H1 (cell line): Measurements from ENCODE around the gene ATG4D. TPM values are rescaled to one million over a fixed set of nuclear protein-coding genes. Genes with fewer than 3 reads are reported as not detected.
A peak's percentile ranks its signal among the peaks of the same experiment; 100 is the strongest.

Experiments
- CREB1 ChIP-seq: IDR thresholded peaks from 2 replicates; pipeline ENCODE4 v1.6.1; 2012; ENCODE audit warnings: inconsistent platforms
- CTBP2 ChIP-seq: IDR thresholded peaks from 2 replicates; pipeline ENCODE4 v1.7.0; 2011; ENCODE audit warnings: borderline replicate concordance, mild to moderate bottlenecking, moderate library complexity, mixed read lengths, low read length; ENCODE audit not compliant: insufficient read depth, insufficient read length
- EGR1 ChIP-seq: IDR thresholded peaks from 2 replicates; pipeline ENCODE4 v1.6.1; 2011; ENCODE audit warnings: low read depth, low read length, borderline replicate concordance
- JUND ChIP-seq: IDR thresholded peaks from 2 replicates; pipeline ENCODE4 v1.6.1; 2011; ENCODE audit warnings: mild to moderate bottlenecking, improper control_type of control experiment, low read length
- MAX ChIP-seq: IDR thresholded peaks from 2 replicates; pipeline ENCODE4 v1.6.1; 2012; ENCODE audit warnings: inconsistent platforms
- RXRA ChIP-seq: IDR thresholded peaks from 2 replicates; pipeline ENCODE4 v1.6.1; 2011; ENCODE audit warnings: low read depth, mild to moderate bottlenecking, low read length, moderate library complexity; ENCODE audit not compliant: insufficient read depth
- polyA plus RNA-seq, 7 experiments: library from polyadenylated mRNA; depleted of rRNA in 3 of 7; stranded (reverse) in 5 of 7; unstranded in 2 of 7; fragments of >200 nt in 5 of 7; fragments of 200-250 nt in 2 of 7; gene quantifications; 1 replicate in 5 of 7; 2 replicates in 1 of 7; 4 replicates in 1 of 7; pipeline versions ENCODE4 v1.2.1 to v1.2.3, GENCODE V29; 2011 to 2013; ENCODE audit warnings: missing spikeins in 2 of 7, mixed read lengths in 2 of 7
- total RNA-seq: library from RNA; stranded (reverse); fragmentation: NEBNext Ultra II Directional; extraction: Animal tissue kit (Norgen Biotek cat#: 25700); gene quantifications from 2 replicates; pipeline ENCODE4 v1.2.1, GENCODE V29; 2021

The ATG4D gene
- total and polyA plus RNA-seq, 2 of the 8 experiments (the other 6 are each of a cell fraction or from before 2014, with no cell fraction given) = 39.6 to 43.7 TPM

GRCh38 chr19:10517361-10517759 is 26.3 kb upstream of the ATG4D start, which contains the start of gene S1PR5 (continued):
- TF ChIP-seq JUND (no peak), RXRA (no peak), CTBP2 (no peak), MAX (no peak), CREB1 (no peak), EGR1 (peak; percentile 14; the same call in 1 of the 2 replicates)
- TF ChIP-seq, all 59 proteins: peak for 7
